ENCODE measurements around the gene MT2A.
"Not testable (repeated sequence)": the region's sequence is repeated elsewhere in the genome, so short reads cannot be mapped to it uniquely, and the experiment has no call there.

The MT2A gene

GRCh38 chr16:56608043-56608875 is at the start of gene MT2A:
MT2A (plus strand) TSS chr16:56608584; CDS start chr16:56608656, 72 bp downstream.
- DNase-seq (ENCODE audit: low spot score) = peak; percentile 95

- no peak for DNase-seq (ENCODE audit: low spot score)
Measured at GRCh38 chr16:56559109-56559508, 49.3 kb upstream of the MT2A start.

- no peak for DNase-seq (ENCODE audit: low spot score)
Measured at GRCh38 chr16:56560447-56560846, 47.9 kb upstream of the MT2A start.

- no peak for DNase-seq (ENCODE audit: low spot score)
Measured at GRCh38 chr16:56561126-56561525, 47.3 kb upstream of the MT2A start.

- no peak for DNase-seq (ENCODE audit: low spot score)
Measured at GRCh38 chr16:56564793-56565477, 43.4 kb upstream of the MT2A start, which contains the start of gene MT4. MT4 (plus strand) TSS chr16:56565073; CDS start chr16:56565129, 56 bp downstream.

- no peak for DNase-seq (ENCODE audit: low spot score)
Measured at GRCh38 chr16:56569971-56570370, 38.4 kb upstream of the MT2A start.

GRCh38 chr16:56571525-56571924 is 36.9 kb upstream of the MT2A start:
- no peak for DNase-seq (ENCODE audit: low spot score)

- DNase-seq (ENCODE audit: low spot score) = no peak
Measured at GRCh38 chr16:56574625-56575024, 33.8 kb upstream of the MT2A start.

GRCh38 chr16:56576585-56577299 is 31.6 kb upstream of the MT2A start:
- DNase-seq (ENCODE audit: low spot score) = peak; percentile 82

GRCh38 chr16:56577300-56577625 is 31.1 kb upstream of the MT2A start:
- DNase-seq (ENCODE audit: low spot score) = no peak

- no peak for DNase-seq (ENCODE audit: low spot score)
Measured at GRCh38 chr16:56580391-56581048, 27.9 kb upstream of the MT2A start.

GRCh38 chr16:56582911-56583310 is 25.5 kb upstream of the MT2A start:
- DNase-seq (ENCODE audit: low spot score) = not testable (repeated sequence)

- DNase-seq (ENCODE audit: low spot score) = no peak
Measured at GRCh38 chr16:56583351-56584168, 24.8 kb upstream of the MT2A start.

- DNase-seq (ENCODE audit: low spot score) = no peak
Measured at GRCh38 chr16:56584276-56584675, 24.1 kb upstream of the MT2A start.

- no peak for DNase-seq (ENCODE audit: low spot score)
Measured at GRCh38 chr16:56588781-56589140, 19.6 kb upstream of the MT2A start.

- peak; percentile 82 for DNase-seq (ENCODE audit: low spot score)
Measured at GRCh38 chr16:56589141-56590039, 19.0 kb upstream of the MT2A start, which contains the start of gene MT3. MT3 (plus strand) TSS chr16:56589528; CDS start chr16:56589591, 63 bp downstream.

GRCh38 chr16:56591377-56592060 is 16.9 kb upstream of the MT2A start:
- no peak for DNase-seq (ENCODE audit: low spot score)

GRCh38 chr16:56593573-56594291 is 14.7 kb upstream of the MT2A start:
- no peak for DNase-seq (ENCODE audit: low spot score)

- DNase-seq (ENCODE audit: low spot score) = no peak
Measured at GRCh38 chr16:56594292-56594619, 14.1 kb upstream of the MT2A start.
